22Rv1 (cell line): ENCODE measurements around the gene CNTROB.
"Not testable (repeated sequence)": the region's sequence is repeated elsewhere in the genome, so short reads cannot be mapped to it uniquely, and the experiment has no call there.

Source experiments
- H3K27ac ChIP-seq: fragments of 450-650 bp; 2 replicates; pipeline ENCODE4 v1.5.1; 2017
- ZFX ChIP-seq: fragments of 450-650 bp; IDR thresholded peaks from 2 replicates; pipeline ENCODE4 v1.6.1; 2017; ENCODE audit warnings: antibody characterized with exemption, borderline replicate concordance
- TF ChIP-seq, protein P1 (sequence below): fragments of 450-650 bp; IDR thresholded peaks from 2 replicates; pipeline ENCODE4 v1.5.1; 2017; ENCODE audit warnings: mild to moderate bottlenecking

CNTROB gene

DNA sequence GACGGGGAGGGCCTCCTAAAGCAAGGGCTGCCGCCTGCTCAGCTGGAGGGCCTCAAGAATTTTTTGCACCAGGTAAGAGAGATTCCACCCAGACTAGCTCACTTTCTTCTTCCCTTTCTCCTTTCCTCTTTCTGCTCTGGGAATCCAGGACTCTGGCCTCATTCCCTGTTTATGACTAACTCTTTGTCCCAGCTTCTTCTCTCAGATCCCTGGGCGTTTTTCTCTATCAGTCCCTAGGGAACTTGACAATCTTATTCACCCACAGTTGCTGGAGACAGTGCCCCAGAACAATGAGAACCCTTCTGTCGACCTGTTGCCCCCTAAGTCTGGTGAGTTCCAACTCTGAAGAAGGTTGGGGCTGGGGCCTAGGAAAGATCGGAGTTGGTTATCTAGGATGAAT is 15.6 kb downstream of the CNTROB start:
- TF ChIP-seq, protein P1, sequence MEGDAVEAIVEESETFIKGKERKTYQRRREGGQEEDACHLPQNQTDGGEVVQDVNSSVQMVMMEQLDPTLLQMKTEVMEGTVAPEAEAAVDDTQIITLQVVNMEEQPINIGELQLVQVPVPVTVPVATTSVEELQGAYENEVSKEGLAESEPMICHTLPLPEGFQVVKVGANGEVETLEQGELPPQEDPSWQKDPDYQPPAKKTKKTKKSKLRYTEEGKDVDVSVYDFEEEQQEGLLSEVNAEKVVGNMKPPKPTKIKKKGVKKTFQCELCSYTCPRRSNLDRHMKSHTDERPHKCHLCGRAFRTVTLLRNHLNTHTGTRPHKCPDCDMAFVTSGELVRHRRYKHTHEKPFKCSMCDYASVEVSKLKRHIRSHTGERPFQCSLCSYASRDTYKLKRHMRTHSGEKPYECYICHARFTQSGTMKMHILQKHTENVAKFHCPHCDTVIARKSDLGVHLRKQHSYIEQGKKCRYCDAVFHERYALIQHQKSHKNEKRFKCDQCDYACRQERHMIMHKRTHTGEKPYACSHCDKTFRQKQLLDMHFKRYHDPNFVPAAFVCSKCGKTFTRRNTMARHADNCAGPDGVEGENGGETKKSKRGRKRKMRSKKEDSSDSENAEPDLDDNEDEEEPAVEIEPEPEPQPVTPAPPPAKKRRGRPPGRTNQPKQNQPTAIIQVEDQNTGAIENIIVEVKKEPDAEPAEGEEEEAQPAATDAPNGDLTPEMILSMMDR, result no peak
- no peak for TF ChIP-seq ZFX
- H3K27ac ChIP-seq, result peak overlapping the region; percentile 18; the same call in 1 of the 2 replicates

DNA sequence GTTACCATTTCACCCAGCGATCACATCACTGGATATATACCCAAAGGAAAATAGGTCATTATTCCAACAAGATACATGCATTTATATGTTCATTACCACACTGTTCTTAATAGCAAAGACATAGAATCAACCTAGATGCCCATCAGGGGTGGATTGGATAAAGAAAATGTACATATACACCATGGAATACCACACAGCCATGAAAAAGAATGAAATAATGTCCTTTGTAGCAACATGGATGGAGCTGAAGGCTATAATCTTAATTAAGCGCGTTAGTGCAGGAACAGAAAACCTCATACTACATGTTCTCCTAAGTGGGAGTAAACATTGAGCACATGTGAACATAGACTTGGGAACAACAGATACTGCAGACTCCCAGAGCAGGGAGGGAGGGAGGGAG is 18.6 kb downstream of the CNTROB start:
- H3K27ac ChIP-seq, result peak overlapping the region; percentile 68
- TF ChIP-seq, protein P1, result no peak
- no peak for TF ChIP-seq ZFX

DNA sequence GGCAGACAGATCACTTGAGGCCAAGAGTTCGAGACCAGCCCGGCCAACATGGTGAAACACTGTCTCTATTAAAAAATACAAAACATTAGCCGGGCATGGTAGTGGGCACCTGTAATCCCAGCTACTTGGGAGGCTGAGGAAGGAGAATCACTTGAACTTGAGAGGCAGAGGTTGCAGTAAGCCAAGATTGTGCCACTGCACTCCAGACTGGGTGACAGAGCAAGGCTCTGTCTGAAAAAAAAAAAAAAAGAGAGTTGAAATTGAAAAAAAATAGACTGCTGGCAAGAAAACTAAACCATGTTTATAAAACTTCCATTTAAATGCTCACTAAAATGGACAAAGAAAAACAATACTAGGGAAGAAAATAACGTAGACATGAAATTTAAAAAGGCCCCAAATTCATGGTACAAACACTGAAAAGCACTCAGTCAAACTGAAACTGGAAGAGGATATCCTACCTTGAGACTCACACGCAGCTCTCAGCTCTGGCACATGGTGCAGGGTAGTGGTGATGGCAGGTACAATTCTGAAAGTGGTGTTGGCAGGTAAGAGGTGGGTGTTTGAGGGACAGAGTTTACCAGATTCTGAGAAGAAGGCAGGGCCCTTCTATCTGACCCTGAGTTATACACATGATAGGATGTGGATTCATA is 19.3 kb downstream of the CNTROB start:
- TF ChIP-seq ZFX, result no peak
- TF ChIP-seq, protein P1, result no peak
- peak overlapping the region; percentile 68 for H3K27ac ChIP-seq

DNA sequence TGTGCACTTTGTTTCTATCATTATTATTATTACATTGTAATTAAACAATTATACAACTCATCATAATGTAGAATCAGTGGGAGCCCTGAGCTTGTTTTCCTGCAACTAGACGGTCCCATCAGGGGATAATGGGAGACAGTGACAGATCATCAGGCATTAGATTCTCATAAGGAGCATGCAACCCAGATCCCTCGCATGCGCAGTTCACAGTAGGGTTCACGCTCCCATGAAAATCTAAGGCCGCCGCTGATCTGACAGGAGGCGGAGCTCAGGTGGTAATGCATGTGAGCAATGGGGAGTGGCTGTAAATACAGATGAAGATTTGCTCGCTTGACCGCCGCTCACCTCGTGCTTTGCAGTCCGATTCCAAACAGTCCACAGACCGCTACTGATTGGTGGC is 21.3 kb downstream of the CNTROB start:
- H3K27ac ChIP-seq, result not testable (repeated sequence)

DNA sequence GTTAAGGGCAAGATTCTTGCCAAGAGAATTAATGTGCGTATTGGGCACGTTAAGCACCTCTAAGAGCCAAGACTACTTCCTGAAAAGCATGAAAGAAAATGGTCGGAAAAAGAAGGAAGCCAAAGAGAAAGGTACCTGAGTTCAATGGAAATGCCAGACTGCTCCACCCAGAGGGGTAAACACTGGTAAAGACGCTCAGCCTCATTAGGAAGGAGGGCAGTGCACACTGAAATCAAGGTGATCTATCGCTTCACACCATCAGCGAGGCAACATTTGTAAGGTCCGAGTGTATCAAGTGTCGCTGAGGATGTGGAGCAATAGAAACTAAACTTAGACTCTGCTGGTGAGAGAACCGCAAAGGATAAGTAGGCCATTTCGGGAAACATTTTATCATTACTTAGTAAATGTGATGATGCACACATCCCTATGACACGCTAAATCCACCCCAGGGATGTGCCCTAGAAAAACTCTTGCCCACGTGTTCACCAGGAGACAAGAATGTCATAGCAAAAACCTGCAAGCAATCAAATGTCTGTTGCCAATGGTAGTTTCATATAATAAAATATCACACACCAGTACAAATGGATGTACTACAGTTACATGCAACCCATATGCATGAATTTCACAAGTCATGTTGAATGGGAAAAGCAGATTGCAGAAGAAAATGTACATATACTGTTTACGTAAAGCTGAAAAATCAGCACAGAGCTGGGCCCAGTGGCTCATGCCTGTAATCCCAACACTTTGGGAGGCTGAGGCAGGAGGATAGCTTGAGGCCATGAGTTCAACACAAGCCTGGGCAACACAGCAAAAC is 23.6 kb downstream of the CNTROB start:
- TF ChIP-seq, protein P1, result no peak
- no peak for TF ChIP-seq ZFX
- H3K27ac ChIP-seq, result no peak overlapping the region

DNA sequence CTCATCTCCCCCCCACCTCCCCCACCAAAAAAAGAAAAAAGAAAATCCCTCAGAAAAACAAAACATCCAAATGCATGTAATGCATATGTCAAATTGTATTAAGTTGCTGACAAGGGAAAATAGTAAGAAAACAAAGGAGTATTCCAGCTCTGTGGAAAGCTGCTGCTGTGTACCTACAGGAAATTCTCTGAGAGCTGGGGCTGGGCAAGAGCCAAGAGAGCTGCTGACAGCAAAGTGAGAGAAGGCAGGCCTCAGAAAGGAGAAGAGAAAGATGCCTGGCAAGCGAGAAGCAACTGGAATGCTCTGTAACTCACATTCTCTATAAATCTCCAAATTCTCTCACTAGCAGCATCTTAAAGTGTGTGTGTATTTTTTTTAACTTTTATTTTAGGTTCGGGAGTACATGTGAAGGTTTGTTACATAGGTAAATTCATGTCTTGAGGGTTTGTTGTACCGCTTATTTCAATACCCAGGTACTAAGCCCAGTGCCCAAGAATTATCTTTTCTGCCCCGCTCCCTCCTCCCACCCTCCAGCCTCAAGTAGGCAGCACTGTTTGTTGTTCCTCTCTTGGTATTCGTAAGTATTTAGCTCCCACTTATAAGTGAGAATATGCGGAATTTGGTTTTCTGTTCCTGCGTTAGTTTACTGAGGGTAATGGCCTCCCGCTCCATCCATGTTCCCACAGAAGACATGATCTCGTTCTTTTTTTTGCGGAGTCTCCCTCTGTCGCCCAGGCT is 24.4 kb downstream of the CNTROB start:
- H3K27ac ChIP-seq, result no peak overlapping the region
- no peak for TF ChIP-seq ZFX
- TF ChIP-seq, protein P1, result no peak

DNA sequence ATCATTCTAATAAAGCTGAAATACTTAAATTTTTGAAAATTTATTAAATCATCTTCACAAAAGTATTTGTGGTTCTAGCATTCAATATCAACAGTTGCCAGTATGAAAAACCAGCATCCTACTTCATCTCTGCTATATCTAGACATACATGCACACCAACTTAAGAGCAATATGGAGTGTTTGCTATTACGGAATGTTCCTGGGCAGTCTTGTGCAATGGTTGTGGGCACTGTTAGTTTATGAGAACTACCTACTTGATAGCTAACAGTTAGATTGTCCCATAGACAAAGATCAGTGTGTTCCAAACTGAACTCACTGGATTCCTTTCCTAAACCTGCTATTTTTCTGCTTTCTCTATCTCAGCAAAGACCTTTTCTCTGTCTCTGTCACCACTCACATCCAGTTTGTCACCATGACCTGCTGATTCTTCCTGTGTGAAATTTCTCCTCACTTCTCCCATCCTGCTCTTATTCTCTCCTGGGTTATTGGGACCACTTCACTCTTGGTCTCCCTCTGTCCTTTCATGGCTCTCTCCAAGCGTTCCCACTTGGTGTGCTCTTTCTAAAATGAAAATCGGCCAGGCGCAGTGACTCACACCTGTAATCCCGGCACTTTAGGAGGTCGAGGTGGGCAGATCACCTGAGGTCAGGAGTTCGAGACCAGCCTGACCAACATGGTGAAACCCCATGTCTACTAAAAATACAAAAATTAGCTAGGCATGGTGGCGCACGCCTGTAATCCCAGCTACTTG is 27.7 kb downstream of the CNTROB start:
- no peak overlapping the region for H3K27ac ChIP-seq
- TF ChIP-seq ZFX, result no peak
